Measurements from ENCODE around the gene IZUMO1.
"Not testable (repeated sequence)": the region's sequence is repeated elsewhere in the genome, so short reads cannot be mapped to it uniquely, and the experiment has no call there.

Gene IZUMO1

GRCh38 chr19:48746738-48747575 is at the start of gene IZUMO1:
TSS of gene IZUMO1 (minus strand) at chr19:48746909. CDS start at chr19:48745859, 1,050 bp downstream.
- DNase-seq, result peak; percentile 56

GRCh38 chr19:48795685-48796070 is 49.0 kb upstream of the IZUMO1 start:
- DNase-seq, result no peak

- peak; percentile 88 for DNase-seq
These were observed 48.5 kb upstream of the IZUMO1 start for GRCh38 chr19:48795055-48795684.

- DNase-seq, result no peak
These were observed 47.6 kb upstream of the IZUMO1 start for GRCh38 chr19:48794291-48794690.

GRCh38 chr19:48793271-48793670 is 46.6 kb upstream of the IZUMO1 start:
- DNase-seq, result no peak

- DNase-seq, result not testable (repeated sequence)
These were observed 40.6 kb upstream of the IZUMO1 start for GRCh38 chr19:48787331-48787730.

GRCh38 chr19:48786422-48786821 is 39.7 kb upstream of the IZUMO1 start:
- DNase-seq, result not testable (repeated sequence)

GRCh38 chr19:48784527-48784926 is 37.8 kb upstream of the IZUMO1 start:
- no peak for DNase-seq

- no peak for DNase-seq
These were observed 34.1 kb upstream of the IZUMO1 start for GRCh38 chr19:48780631-48781391.

GRCh38 chr19:48779636-48780035 is 32.9 kb upstream of the IZUMO1 start:
- DNase-seq, result no peak

- no peak for DNase-seq
These were observed 31.0 kb upstream of the IZUMO1 start for GRCh38 chr19:48777720-48778119.

- no peak for DNase-seq
These were observed 30.4 kb upstream of the IZUMO1 start for GRCh38 chr19:48777139-48777538.

- no peak for DNase-seq
These were observed 25.8 kb upstream of the IZUMO1 start for GRCh38 chr19:48772503-48772953.

- no peak for DNase-seq
These were observed 24.2 kb upstream of the IZUMO1 start for GRCh38 chr19:48770734-48771472.

- DNase-seq, result no peak
These were observed 23.6 kb upstream of the IZUMO1 start for GRCh38 chr19:48770266-48770665.

GRCh38 chr19:48768994-48769713 is 22.4 kb upstream of the IZUMO1 start:
- DNase-seq, result no peak

- not testable (repeated sequence) for DNase-seq
These were observed 21.6 kb upstream of the IZUMO1 start for GRCh38 chr19:48768171-48768753.

- not testable (repeated sequence) for DNase-seq
These were observed 19.1 kb upstream of the IZUMO1 start for GRCh38 chr19:48765816-48766215.

- DNase-seq, result no peak
These were observed 13.9 kb upstream of the IZUMO1 start for GRCh38 chr19:48760504-48761205.

GRCh38 chr19:48757741-48758144 is 11.0 kb upstream of the IZUMO1 start:
- no peak for DNase-seq

All from CD4-positive, alpha-beta T cell treated with Interleukin-6 for 4 hours (primary cell).